Fibroblast of pulmonary artery (primary cell): Measurements from ENCODE around the gene EMILIN2.

ENCODE experiments used
- DNase-seq: peaks from one replicate; pipeline ENCODE4 v3.0.0-alpha.2; 2010; ENCODE audit warnings: low read depth
- H3K4me3 ChIP-seq: replicated peaks from 2 replicates; pipeline ENCODE4 v1.5.1; 2011; ENCODE audit warnings: low read depth, mild to moderate bottlenecking, control low read depth, low read length, moderate library complexity
- TF ChIP-seq, protein P1 (sequence below): IDR thresholded peaks from 2 replicates; pipeline ENCODE4 v1.5.1; 2011; ENCODE audit warnings: mild to moderate bottlenecking, control low read depth, low read length, inconsistent platforms; ENCODE audit errors: missing control alignments

The EMILIN2 gene

DNA sequence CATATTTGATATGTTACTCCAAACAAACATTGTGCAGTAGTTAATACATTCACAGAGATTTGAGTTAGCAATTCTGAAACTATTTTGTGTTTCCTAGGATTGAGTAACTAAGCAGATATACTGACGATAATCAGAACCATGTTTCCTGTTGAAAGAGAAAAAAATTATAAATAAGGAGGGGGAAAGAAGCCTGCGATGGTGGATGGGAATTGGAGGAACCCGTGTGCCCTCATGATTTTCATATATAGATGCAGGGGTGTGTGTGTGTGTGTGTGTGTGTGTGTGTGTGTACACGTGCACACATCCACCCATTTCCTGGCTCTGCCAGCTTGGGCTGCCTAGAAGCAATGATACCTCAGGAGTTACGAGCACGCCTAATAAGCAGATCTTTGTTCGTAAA lies 109.2 kb downstream of the EMILIN2 start:
- peak; percentile 45 for DNase-seq
- TF ChIP-seq, protein P1, sequence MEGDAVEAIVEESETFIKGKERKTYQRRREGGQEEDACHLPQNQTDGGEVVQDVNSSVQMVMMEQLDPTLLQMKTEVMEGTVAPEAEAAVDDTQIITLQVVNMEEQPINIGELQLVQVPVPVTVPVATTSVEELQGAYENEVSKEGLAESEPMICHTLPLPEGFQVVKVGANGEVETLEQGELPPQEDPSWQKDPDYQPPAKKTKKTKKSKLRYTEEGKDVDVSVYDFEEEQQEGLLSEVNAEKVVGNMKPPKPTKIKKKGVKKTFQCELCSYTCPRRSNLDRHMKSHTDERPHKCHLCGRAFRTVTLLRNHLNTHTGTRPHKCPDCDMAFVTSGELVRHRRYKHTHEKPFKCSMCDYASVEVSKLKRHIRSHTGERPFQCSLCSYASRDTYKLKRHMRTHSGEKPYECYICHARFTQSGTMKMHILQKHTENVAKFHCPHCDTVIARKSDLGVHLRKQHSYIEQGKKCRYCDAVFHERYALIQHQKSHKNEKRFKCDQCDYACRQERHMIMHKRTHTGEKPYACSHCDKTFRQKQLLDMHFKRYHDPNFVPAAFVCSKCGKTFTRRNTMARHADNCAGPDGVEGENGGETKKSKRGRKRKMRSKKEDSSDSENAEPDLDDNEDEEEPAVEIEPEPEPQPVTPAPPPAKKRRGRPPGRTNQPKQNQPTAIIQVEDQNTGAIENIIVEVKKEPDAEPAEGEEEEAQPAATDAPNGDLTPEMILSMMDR, result no peak
- no peak overlapping the region for H3K4me3 ChIP-seq

DNA sequence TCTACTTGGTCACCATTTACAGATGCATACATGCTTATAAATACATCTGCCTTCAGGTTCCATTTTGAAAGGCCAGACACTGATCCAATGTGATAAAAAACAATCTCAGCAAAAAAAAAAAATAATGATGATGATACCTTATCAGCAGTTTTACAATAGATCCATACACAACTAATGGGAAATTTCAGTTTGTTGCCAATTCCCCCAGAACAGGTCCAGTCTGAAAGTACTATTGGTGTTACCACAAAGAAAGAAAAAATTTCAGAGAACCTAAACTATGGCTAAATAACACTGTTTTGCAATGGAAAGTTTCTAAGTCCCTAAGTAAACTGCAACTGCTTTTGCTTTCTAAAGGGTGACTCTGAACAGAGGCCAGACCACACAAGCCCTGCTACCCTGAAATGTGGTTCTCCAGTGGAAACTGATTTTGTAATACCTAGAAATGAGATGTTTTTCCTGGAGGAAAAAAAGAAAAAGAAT lies 112.1 kb downstream of the EMILIN2 start:
- no peak overlapping the region for H3K4me3 ChIP-seq
- TF ChIP-seq, protein P1, result no peak
- DNase-seq, result peak; percentile 78

DNA sequence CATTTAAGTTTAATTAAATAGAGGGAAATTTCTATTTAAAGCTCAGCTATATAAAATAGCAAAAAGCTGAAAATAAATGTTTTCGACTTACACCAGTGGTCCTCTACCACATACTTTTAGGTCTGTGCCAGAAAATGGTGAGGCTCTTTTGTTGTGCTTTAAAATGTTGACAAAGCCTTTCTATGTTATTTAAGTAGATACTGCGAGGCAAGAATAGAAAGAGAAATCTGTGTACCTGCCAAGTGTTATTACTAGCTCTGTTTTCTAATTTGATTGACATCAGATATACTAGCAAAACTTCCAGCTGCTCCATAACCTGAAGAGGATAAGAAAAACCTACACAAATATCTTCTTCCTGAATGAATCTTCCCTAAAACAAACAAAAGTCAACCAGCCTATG lies 112.5 kb downstream of the EMILIN2 start:
- no peak overlapping the region for H3K4me3 ChIP-seq
- no peak for DNase-seq
- TF ChIP-seq, protein P1, result no peak

DNA sequence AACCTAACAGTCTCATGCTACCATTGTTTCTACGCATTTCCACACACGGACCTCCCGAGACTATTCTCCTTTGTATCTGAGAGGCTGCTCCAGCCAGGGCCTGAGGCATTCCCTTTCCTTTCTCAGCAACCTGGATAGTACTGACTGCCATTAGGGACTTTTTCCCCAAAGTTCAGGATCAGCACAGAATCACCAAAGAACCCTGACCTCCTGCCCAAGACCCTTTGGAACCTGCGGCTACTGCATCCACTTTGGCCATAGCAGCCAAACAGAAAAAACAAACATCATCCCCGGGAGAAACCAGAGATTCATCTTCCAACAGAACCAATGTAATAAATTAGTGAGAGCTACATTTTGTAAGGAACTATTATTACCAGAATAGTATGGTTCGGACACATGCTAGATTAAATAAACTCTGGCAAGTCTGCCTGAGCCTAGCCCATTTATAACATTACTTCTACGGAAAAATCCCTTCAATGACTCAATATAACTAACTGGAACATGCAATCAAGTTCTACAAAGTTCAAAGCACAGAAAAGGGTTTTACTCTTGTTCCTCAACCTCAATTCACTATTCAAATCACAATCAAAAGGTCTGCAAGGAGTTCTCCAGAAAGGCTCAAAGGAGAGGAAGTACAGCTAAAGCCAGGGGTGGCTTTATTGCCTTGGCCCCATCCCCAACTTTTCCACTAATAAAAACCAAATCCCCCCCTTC lies 114.3 kb downstream of the EMILIN2 start:
- TF ChIP-seq, protein P1, result no peak
- H3K4me3 ChIP-seq, result no peak overlapping the region
- no peak for DNase-seq

DNA sequence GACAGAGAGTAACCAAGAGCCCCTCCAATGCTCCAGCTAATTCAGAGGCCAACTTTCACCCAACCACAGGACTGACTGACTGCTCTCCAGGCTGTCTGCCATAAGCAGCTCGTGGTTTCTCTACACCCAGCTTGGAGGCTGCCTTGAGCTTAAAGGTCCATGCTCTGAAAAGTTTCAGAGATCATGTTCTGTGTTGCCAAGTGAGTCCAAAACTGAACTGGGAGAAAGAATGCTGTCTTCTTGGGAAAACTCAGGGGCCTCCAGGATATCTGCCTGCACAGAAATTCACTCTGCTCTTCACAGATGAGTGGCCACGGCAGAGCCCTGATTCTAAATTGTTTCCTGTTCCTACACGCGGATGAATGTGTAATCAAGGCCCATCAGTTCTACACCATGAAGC lies 115.0 kb downstream of the EMILIN2 start:
- no peak overlapping the region for H3K4me3 ChIP-seq
- TF ChIP-seq, protein P1, result no peak
- no peak for DNase-seq

DNA sequence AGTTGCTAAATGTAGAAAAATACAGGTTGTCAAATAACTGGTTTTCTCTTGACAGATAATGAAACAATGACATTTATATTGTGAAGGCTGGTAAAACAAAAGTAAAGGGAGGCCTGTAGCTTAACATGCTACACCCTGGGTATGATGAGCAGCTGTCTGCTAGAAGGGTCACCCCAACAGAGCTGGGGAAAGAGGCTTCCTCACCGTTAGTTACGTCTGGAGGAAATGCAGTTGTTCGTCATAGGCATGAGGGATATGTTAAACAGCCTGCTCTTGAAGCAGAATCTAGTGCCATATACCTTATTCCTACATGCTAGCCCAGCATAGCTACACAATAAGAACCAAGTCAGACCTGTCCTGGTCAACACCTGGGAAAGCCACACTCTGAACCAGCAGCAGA lies 116.2 kb downstream of the EMILIN2 start:
- TF ChIP-seq, protein P1, result no peak
- no peak for DNase-seq
- H3K4me3 ChIP-seq, result no peak overlapping the region
